Measurements from ENCODE around the gene ARL6IP5. TPM values are rescaled to one million over a fixed set of nuclear protein-coding genes. Genes with fewer than 3 reads are reported as not detected.

The ARL6IP5 gene
- total RNA-seq, 3 donors from 2014 or later (not counting 1 experiment from before 2014, with no cell fraction given): 98.1 to 132 (median 105) TPM

DNA sequence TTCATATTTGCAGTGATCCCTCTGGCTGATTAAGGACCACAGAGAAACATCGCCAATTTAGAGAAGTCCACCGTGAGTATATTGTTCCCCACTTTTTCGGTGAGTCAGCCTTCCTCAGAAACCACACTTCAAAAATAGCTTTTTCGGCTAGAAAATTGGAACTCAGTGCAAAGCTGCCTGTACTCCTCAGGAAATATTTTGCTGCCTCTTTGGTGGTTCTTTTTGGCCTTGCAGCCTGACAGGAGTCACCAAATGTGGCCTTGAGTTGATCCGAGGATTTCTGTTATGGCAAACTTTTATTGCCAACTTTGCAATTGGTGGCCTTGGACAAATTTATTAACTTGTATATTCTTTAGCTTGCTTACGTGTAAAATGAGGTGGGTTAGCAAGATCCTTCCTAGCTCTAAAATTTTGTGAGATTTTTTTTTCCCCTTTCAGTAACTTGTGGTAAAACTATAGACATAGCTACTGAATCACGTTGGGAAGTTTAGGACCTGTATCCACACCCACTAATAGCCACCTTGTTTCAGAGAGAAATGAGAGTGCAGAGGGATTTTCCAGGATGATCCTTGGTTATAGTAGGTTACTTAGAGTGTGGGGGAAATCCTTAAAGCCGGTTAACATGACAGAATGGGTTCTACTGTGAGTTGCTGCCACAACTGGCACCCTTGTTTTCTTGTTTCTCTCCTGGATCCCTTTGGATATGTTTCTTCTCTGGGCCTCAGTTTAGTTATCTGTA is 9.9 kb downstream of the ARL6IP5 start:
- H3K4me3 Mint-ChIP-seq: peak overlapping the region; percentile 49
- H3K27ac Mint-ChIP-seq: peak overlapping the region; percentile 91 to 93
- H3K36me3 Mint-ChIP-seq: no peaks in the 10 kb centered on the region
- ATAC-seq (peak in 2 of 3 donors; percentile 27 to 38), DNase-seq (peak in 1 of 2 donors; percentile 54)
- H3K27ac ChIP-seq (ENCODE audit: low read length): peak overlapping the region; percentile 84
- 15% methylated on average over 7 of the region's 8 CpGs for whole genome bisulfite sequencing (ENCODE audit: insufficient coverage)
- H3K27me3 ChIP-seq (ENCODE audit: control insufficient read depth, insufficient read depth, low read length): no peaks in the 10 kb centered on the region
- H3K27me3 Mint-ChIP-seq (ENCODE audit: low read depth in 2 of 2): no peaks in the 10 kb centered on the region
- H3K4me1 ChIP-seq (ENCODE audit: control insufficient read depth, insufficient read depth, low read length): peaks cover 68% of the 10 kb centered on the region
- H3K9me3 ChIP-seq (ENCODE audit: control insufficient read depth, insufficient read depth, low read length): no peaks in the 10 kb centered on the region
- intact Hi-C loops (cut with micrococcal nuclease): no loop called here
- no peak overlapping the region for H3K4me3 ChIP-seq (ENCODE audit: low read length)
- H3K4me1 Mint-ChIP-seq: peaks cover 78 to 83% of the 10 kb centered on the region in 2 donors
- H3K9me3 Mint-ChIP-seq: no peaks in the 10 kb centered on the region
- peaks cover 9% of the 10 kb centered on the region for H3K36me3 ChIP-seq (ENCODE audit: control insufficient read depth, insufficient read depth, low read length)
- TF ChIP-seq, protein P1, sequence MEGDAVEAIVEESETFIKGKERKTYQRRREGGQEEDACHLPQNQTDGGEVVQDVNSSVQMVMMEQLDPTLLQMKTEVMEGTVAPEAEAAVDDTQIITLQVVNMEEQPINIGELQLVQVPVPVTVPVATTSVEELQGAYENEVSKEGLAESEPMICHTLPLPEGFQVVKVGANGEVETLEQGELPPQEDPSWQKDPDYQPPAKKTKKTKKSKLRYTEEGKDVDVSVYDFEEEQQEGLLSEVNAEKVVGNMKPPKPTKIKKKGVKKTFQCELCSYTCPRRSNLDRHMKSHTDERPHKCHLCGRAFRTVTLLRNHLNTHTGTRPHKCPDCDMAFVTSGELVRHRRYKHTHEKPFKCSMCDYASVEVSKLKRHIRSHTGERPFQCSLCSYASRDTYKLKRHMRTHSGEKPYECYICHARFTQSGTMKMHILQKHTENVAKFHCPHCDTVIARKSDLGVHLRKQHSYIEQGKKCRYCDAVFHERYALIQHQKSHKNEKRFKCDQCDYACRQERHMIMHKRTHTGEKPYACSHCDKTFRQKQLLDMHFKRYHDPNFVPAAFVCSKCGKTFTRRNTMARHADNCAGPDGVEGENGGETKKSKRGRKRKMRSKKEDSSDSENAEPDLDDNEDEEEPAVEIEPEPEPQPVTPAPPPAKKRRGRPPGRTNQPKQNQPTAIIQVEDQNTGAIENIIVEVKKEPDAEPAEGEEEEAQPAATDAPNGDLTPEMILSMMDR (IDR thresholded peaks at IDR 0.05): no peak

- no peaks in the 10 kb centered on the region for H3K36me3 Mint-ChIP-seq
Observed at GRCh38 chr3:69095636-69096035, 10.9 kb downstream of the ARL6IP5 start.

GRCh38 chr3:69096299-69096698 is 11.6 kb downstream of the ARL6IP5 start:
- Mint-ChIP-seq H3K27ac (peak overlapping the region; percentile 91 to 93), H3K9me3 (no peaks in the 10 kb centered on the region), H3K4me1 (peaks cover 72 to 76% of the 10 kb centered on the region in 2 donors), H3K4me3 (no peak overlapping the region), H3K27me3 (ENCODE audit: low read depth in 2 of 2) (no peaks in the 10 kb centered on the region), H3K36me3 (no peaks in the 10 kb centered on the region)
- no peak for ATAC-seq
- H3K4me1 ChIP-seq (ENCODE audit: control insufficient read depth, insufficient read depth, low read length): peaks cover 59% of the 10 kb centered on the region
- H3K27ac ChIP-seq (ENCODE audit: low read length): peak overlapping the region; percentile 19
- no peaks in the 10 kb centered on the region for H3K9me3 ChIP-seq (ENCODE audit: control insufficient read depth, insufficient read depth, low read length)
- no peak overlapping the region for H3K4me3 ChIP-seq (ENCODE audit: low read length)
- DNase-seq: no peak
- WGBS (ENCODE audit: insufficient coverage): 97% methylated on average over 4 of the region's 5 CpGs
- no peaks in the 10 kb centered on the region for H3K27me3 ChIP-seq (ENCODE audit: control insufficient read depth, insufficient read depth, low read length)
- TF ChIP-seq, protein P1 (IDR thresholded peaks at IDR 0.05): no peak
- peaks cover 11% of the 10 kb centered on the region for H3K36me3 ChIP-seq (ENCODE audit: control insufficient read depth, insufficient read depth, low read length)
- intact Hi-C loops (cut with micrococcal nuclease): no loop called here

More at GRCh38 chr3:69095636-69096035, 10.9 kb downstream of the ARL6IP5 start:
- no peaks in the 10 kb centered on the region for H3K27me3 ChIP-seq (ENCODE audit: control insufficient read depth, insufficient read depth, low read length)
- WGBS (ENCODE audit: insufficient coverage): 45% methylated on average over 3 of the region's 5 CpGs
- Mint-ChIP-seq H3K27ac (peak overlapping the region; percentile 91 to 93), H3K9me3 (no peaks in the 10 kb centered on the region), H3K4me3 (peak overlapping the region; percentile 63), H3K4me1 (peaks cover 75 to 81% of the 10 kb centered on the region in 2 donors), H3K27me3 (ENCODE audit: low read depth in 2 of 2) (no peaks in the 10 kb centered on the region)
- H3K27ac ChIP-seq (ENCODE audit: low read length): peak overlapping the region; percentile 19
- TF ChIP-seq, protein P1 (IDR thresholded peaks at IDR 0.05): no peak
- no peaks in the 10 kb centered on the region for H3K9me3 ChIP-seq (ENCODE audit: control insufficient read depth, insufficient read depth, low read length)
- peaks cover 64% of the 10 kb centered on the region for H3K4me1 ChIP-seq (ENCODE audit: control insufficient read depth, insufficient read depth, low read length)
- H3K36me3 ChIP-seq (ENCODE audit: control insufficient read depth, insufficient read depth, low read length): peaks cover 8% of the 10 kb centered on the region
- intact Hi-C loops (cut with micrococcal nuclease): no loop called here
- no peak overlapping the region for H3K4me3 ChIP-seq (ENCODE audit: low read length)
- DNase-seq (peak in 1 of 2 donors; percentile 53), ATAC-seq (no peak)
